Chondrocyte (in vitro differentiated cells): ENCODE results near the gene ADAM15. TPM values are rescaled to one million over a fixed set of nuclear protein-coding genes. Genes with fewer than 3 reads are reported as not detected.
A peak's percentile ranks its signal among the peaks of the same experiment; 100 is the strongest.

ENCODE experiments used
- DNase-seq: peaks from one replicate; pipeline ENCODE4 v3.0.0; 2021; ENCODE audit warnings: mixed read lengths, low spot score
- H3K27ac Mint-ChIP-seq: one replicate; pipeline ENCODE4 v1.8.0; 2021; ENCODE audit warnings: mild to moderate bottlenecking, moderate library complexity, mixed read lengths; ENCODE audit not compliant: unreplicated experiment
- H3K27me3 Mint-ChIP-seq: 2 replicates; pipeline ENCODE4 v1.8.0; 2021; ENCODE audit warnings: low read depth, mixed read lengths
- H3K36me3 Mint-ChIP-seq: 2 replicates; pipeline ENCODE4 v1.8.0; 2021; ENCODE audit warnings: low read depth, mixed read lengths
- H3K4me1 Mint-ChIP-seq: 2 replicates; pipeline ENCODE4 v1.8.0; 2021; ENCODE audit warnings: low read depth, mild to moderate bottlenecking, mixed read lengths
- H3K4me3 Mint-ChIP-seq: one replicate; pipeline ENCODE4 v1.8.0; 2021; ENCODE audit warnings: mild to moderate bottlenecking, moderate library complexity, mixed read lengths; ENCODE audit not compliant: unreplicated experiment
- H3K9me3 Mint-ChIP-seq: 2 replicates; pipeline ENCODE4 v1.8.0; 2021; ENCODE audit warnings: low read depth, mixed read lengths
- CTCF ChIP-seq: fragments of 200-600 bp; sonication (generic); IDR thresholded peaks from 2 replicates; pipeline ENCODE4 v1.5.0; 2021; ENCODE audit warnings: antibody characterized with exemption, mild to moderate bottlenecking, moderate library complexity
- total RNA-seq: library from RNA; stranded (reverse); gene quantifications from 3 replicates; pipeline ENCODE4 v1.2.1, GENCODE V29; 2021

Gene ADAM15
- total RNA-seq, 1 donor from 2014 or later: 73.7 TPM

GRCh38 chr1:155079487-155080311, 28.6 kb downstream of the ADAM15 start:
- Mint-ChIP-seq H3K36me3 (peaks cover 5% of the 10 kb centered on the region), H3K9me3 (no peaks in the 10 kb centered on the region), H3K4me1 (peaks cover 33% of the 10 kb centered on the region), H3K27ac (no peak overlapping the region), H3K4me3 (peak overlapping the region; percentile 66), H3K27me3 (peaks cover 24% of the 10 kb centered on the region)
- no peak for TF ChIP-seq CTCF
- DNase-seq: peak; percentile 86

- Mint-ChIP-seq H3K4me1 (peaks cover 37% of the 10 kb centered on the region), H3K9me3 (no peaks in the 10 kb centered on the region), H3K27ac (no peak overlapping the region), H3K36me3 (peaks cover 5% of the 10 kb centered on the region), H3K4me3 (no peak overlapping the region), H3K27me3 (peaks cover 24% of the 10 kb centered on the region)
- no peak for TF ChIP-seq CTCF
- DNase-seq: no peak
These were observed 29.5 kb downstream of the ADAM15 start for GRCh38 chr1:155080312-155081228.

GRCh38 chr1:155081472-155082300, 30.6 kb downstream of the ADAM15 start:
- no peak for TF ChIP-seq CTCF
- H3K27me3 Mint-ChIP-seq: peaks cover 24% of the 10 kb centered on the region
- peaks cover 38% of the 10 kb centered on the region for H3K4me1 Mint-ChIP-seq
- peak overlapping the region; percentile 61 for H3K4me3 Mint-ChIP-seq
- DNase-seq: no peak
- H3K36me3 Mint-ChIP-seq: peaks cover 5% of the 10 kb centered on the region
- H3K9me3 Mint-ChIP-seq: no peaks in the 10 kb centered on the region
- H3K27ac Mint-ChIP-seq: no peak overlapping the region

- peak overlapping the region; percentile 16 for H3K4me3 Mint-ChIP-seq
- peaks cover 44% of the 10 kb centered on the region for H3K4me1 Mint-ChIP-seq
- H3K9me3 Mint-ChIP-seq: no peaks in the 10 kb centered on the region
- H3K27me3 Mint-ChIP-seq: peaks cover 24% of the 10 kb centered on the region
- no peak for TF ChIP-seq CTCF
- no peak for DNase-seq
- peaks cover 5% of the 10 kb centered on the region for H3K36me3 Mint-ChIP-seq
- no peak overlapping the region for H3K27ac Mint-ChIP-seq
These were observed 31.4 kb downstream of the ADAM15 start for GRCh38 chr1:155082301-155083051.
